NCI-H1105 (cell line): ENCODE results near the gene GRID2.

Experiments
- DNase-seq: peaks from one replicate; lab custom pipeline; 2025; lab: John Stamatoyannopoulos, UW

GRID2 gene

GRCh38 chr4:93751411-93751810 is 1447.6 kb downstream of the GRID2 start:
- DNase-seq: no peak

GRCh38 chr4:93756101-93756500 is 1452.3 kb downstream of the GRID2 start:
- no peak for DNase-seq

DNA sequence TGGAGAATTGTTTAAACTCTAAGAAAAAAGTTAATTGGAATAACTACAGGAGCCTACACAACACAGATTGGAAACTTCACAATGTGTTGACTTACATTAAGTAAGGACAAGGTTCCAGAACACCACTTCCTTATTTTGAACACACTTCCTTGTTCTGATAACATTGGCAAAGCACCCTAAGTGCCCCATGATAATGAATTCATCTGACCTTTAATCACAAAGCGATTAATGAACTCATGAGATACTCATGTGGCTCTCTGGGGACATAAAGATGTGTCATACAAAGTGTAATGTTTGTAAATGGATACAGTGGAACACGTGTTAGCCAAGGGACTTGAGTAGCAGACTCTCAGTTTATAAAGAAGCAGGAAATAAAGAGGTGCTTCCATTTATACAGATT is 1455.7 kb downstream of the GRID2 start:
- no peak for DNase-seq

- no peak for DNase-seq
Observed at GRCh38 chr4:93760284-93760683, 1456.5 kb downstream of the GRID2 start.

DNA sequence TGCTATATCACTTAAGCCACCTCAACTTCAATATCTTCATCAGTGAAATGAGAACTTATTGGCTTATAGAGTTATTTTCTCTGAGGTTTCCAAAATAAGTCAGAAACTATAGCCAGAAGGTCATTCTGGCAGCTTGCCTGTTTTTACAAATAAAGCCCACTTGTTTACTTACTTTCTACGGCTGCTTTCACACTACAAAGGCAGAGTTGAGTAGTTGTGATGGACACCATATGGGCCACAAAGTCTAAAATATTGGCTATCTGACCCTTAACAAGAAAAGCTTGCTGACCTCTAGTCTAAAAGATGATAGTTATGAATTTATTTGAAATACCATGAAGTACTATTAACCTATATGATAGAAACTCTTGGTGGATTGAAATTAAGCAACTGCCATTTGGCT is 1457.5 kb downstream of the GRID2 start:
- no peak for DNase-seq

- DNase-seq: no peak
Observed at GRCh38 chr4:93764639-93765246, 1461.0 kb downstream of the GRID2 start.

DNA sequence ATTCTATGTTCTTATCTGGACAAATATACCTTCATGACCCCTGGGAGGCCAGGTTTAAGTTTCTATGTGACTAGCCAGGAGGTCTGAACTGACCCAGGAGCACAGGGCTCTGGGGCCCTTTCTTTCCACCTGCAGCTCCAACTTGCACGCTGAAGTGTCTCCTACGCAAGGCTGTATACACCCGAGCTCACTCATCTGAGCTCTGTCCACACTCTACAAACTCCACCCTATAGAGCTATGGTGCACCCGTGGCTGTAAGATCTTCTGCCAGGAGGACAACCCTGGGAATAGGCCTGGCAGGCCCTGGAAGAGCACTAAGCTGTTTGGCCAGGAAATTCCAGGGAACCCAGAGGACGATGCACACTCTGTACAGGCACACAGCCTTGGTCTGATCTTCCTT is 1464.2 kb downstream of the GRID2 start:
- DNase-seq: no peak

GRCh38 chr4:93770201-93770600 is 1466.4 kb downstream of the GRID2 start:
- DNase-seq: no peak

- DNase-seq: no peak
Observed at GRCh38 chr4:93771640-93772411, 1468.1 kb downstream of the GRID2 start.

- no peak for DNase-seq
Observed at GRCh38 chr4:93772858-93773257, 1469.1 kb downstream of the GRID2 start.

GRCh38 chr4:93775551-93775950 is 1471.8 kb downstream of the GRID2 start:
- no peak for DNase-seq

DNA sequence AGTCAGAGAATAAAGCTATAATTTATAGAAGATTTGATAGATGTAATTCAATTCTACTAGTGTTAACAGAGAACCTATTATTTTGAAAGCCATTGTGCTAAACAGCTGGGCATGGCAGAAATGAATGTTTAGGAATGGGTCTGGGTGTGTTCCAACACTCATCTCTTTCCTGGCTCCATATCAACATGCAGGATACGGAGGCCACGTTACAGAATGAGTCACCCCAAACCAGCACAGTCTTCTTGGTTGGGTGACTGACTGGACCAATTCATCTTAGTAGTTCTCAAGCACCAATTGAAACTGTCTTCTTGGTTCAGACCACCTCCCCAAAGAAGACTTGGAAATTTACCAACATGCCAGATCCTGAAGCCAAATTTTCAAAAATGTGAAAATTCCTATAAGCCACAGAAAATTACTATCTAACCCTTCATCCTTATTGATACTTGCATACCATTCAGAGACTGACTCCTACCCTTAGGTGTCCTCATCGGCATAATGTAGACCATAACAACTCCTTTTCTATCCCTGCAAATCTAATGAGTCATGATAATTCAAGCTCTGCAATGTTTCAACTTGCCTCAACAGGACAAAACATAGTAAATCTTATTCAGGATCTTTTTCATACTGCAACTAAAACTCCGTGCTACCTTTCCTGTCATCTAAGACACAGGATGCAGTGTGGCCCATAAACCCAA is 1472.8 kb downstream of the GRID2 start:
- DNase-seq: no peak

DNA sequence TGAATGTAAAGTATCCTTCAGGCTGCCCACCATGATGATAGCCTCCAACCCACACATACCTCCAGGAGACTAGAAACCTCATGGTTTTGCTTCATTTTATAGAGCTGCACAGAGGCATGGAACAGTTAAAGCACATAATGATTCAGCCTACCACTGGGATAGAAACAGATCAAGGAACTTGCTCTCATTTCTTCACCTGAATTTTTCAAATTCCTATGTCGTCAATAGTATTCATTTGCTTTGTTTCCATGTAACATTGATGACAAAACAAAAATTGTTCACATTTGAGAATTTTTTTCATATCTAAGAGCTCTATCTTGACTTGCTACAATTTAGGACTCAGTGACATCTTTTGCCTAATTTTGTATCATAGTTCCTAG is 1473.3 kb downstream of the GRID2 start:
- DNase-seq: no peak

DNA sequence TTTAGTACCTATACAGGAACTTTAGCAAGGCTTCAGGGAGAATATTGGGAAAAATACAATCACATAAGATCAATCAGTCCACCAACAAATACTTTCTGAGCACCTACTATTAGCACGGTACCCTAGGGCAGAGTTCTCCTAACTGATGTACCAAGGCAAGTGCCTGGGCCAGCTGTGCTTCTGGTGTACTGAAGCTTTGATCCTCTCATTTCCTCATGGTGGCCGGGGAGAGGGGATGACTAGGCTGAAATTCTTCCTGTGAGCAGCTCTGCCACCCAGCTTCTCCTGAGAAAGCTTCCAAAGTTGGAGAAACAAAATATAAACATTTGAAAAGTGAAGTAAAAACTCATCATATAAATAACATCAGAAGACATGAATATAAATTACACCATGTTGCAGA is 1475.5 kb downstream of the GRID2 start:
- DNase-seq: no peak

DNA sequence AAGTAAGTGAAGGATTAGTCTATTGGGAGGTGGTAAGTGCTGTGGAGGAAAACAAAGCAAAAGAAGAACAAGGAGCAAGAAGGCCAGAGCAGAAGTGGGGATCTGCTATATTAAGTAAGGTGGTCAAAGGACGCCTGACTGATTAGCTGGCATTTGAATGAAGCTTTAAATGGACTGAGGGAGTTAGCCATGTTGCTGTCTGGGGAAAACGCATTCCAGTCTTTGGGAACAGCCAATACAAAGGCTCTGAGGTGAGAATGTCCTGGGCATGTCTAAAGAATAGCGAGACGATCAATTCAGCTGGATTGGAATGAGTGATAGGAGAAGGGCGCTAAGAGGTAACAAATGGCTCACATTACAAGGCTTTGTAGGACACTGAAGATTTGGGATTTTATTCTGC is 1476.3 kb downstream of the GRID2 start:
- DNase-seq: no peak

- no peak for DNase-seq
Observed at GRCh38 chr4:93781198-93781597, 1477.4 kb downstream of the GRID2 start.

DNA sequence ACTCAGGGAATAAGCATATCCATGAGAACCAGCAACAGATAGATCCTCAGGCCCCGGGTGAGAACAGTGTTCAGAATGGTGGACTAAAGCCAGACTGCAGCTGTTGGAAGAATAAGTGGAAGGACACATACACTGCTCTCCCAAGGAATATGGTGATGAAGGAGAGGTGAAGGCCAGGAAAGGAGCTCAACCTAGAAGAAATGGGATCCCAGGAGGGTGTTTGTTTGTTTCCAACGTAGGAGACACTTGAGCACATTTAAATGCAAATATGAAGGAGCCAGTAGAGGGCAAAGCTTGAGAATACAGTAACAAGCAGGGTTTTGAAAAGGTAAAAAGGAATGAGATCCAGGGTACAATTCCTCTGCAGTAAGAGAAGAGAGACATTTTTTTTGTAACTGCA is 1482.4 kb downstream of the GRID2 start:
- no peak for DNase-seq

DNA sequence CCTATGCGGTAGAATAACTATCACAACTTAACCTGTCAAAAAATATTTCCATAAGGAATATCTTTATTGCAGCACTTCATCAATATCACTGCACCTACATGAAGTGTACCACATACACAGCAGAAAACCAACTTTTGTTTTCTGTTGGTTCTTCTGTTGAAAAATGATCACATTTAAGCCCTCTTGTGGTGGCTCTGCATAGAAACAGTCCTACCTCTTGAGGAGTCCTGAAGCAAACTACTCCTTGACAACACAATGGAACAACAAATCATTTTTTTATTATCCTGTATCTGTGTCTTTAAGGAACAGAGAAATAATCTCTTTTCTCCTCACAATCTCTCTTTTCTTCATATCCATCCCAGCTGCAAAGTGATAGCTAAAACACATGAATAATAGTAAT is 1484.9 kb downstream of the GRID2 start:
- DNase-seq: no peak

DNA sequence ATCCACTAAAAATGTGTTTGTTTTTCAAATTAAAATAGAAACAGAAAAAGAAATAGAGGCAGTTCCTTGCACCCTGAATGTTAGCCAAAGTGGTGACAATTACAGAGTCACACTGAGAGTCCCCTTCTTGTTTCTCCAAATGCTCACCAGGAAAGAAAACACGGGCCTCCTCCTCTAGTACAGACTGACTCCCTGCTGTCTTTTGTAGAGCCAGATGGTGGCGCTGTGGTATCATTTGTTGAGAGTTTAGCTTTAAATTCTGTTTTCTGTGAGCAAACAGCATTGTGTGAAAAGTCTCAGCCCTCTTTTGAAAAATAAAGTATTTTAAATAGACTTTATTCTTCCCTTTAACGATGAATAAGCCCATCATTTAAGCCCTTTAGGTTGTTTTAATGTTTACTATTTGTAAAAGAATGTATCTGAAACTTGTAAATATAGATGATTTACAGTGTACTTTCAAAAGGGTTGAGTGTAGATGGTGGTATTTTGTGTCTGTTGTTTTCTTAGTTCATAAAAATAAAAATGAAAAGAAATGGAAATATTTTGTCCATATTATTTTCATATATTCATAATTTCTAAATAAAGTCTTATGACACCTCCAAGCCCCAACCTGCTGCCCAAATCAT is 1487.9 kb downstream of the GRID2 start:
- DNase-seq: peak; percentile 10

- no peak for DNase-seq
Observed at GRCh38 chr4:93802045-93802444, 1498.3 kb downstream of the GRID2 start.

- no peak for DNase-seq
Observed at GRCh38 chr4:93809773-93810172, 1506.0 kb downstream of the GRID2 start.

- peak; percentile 11 for DNase-seq
Observed at GRCh38 chr4:93810340-93810992, 1506.7 kb downstream of the GRID2 start.
